Lower lobe of right lung (tissue), 2 donors: ENCODE data around the gene PCDHGA1. TPM values are rescaled to one million over a fixed set of nuclear protein-coding genes. Genes with fewer than 3 reads are reported as not detected.
A peak's percentile ranks its signal among the peaks of the same experiment; 100 is the strongest.
"Not testable (repeated sequence)": the region's sequence is repeated elsewhere in the genome, so short reads cannot be mapped to it uniquely, and the experiment has no call there.

Experiments
- ATAC-seq, 2 donors: fragments of 200-7000 bp; cut with Tn5 transposase; one replicate each; pipeline ENCODE4 v1.9.1; 2020 to 2022; ENCODE audit warnings: mild to moderate bottlenecking in 2 of 2, moderate library complexity in 2 of 2
- DNase-seq: peaks from one replicate; pipeline ENCODE4 v3.0.0-alpha.2; 2020
- H3K27ac ChIP-seq: fragments of 200-600 bp; one replicate; pipeline ENCODE4 v1.8.0; 2022
- H3K27me3 ChIP-seq: fragments of 200-600 bp; one replicate; pipeline ENCODE4 v1.8.0; 2022; ENCODE audit warnings: low read depth
- H3K36me3 ChIP-seq: fragments of 200-600 bp; one replicate; pipeline ENCODE4 v1.8.0; 2022; ENCODE audit warnings: mild to moderate bottlenecking
- H3K4me1 ChIP-seq: fragments of 200-600 bp; one replicate; pipeline ENCODE4 v1.8.0; 2022
- H3K4me3 ChIP-seq: fragments of 200-600 bp; one replicate; pipeline ENCODE4 v1.8.0; 2022; ENCODE audit warnings: mild to moderate bottlenecking
- H3K9me3 ChIP-seq: fragments of 200-600 bp; one replicate; pipeline ENCODE4 v1.8.0; 2022
- intact Hi-C: fragments of 100-400 bp; cut with DNase I; formaldehyde crosslinking; loops from one replicate; pipeline ENCODE4 v1.11.0; 2022
- long read RNA-seq: library from polyadenylated mRNA; unstranded; transcript quantifications from one replicate; pipeline ENCODE4 v2.0.0, GENCODE V29; 2021
- total RNA-seq: library from RNA; stranded (reverse); fragmentation: NEBNext Ultra II Directional; extraction: Animal tissue kit (Norgen Biotek cat#: 25700); gene quantifications from one replicate; pipeline ENCODE4 v1.2.1, GENCODE V29; 2021
- TF ChIP-seq, protein P1 (sequence below): fragments of 200-600 bp; IDR thresholded peaks from one replicate; pipeline ENCODE4 v1.8.0; 2022; ENCODE audit warnings: antibody characterized with exemption, mild to moderate bottlenecking
- donor health status: DM: no; HTN: yes; CAD: no; lungs with severe emphysema.

The PCDHGA1 gene
- 0.53 TPM for total RNA-seq
- long read RNA-seq: 0 reads

DNA sequence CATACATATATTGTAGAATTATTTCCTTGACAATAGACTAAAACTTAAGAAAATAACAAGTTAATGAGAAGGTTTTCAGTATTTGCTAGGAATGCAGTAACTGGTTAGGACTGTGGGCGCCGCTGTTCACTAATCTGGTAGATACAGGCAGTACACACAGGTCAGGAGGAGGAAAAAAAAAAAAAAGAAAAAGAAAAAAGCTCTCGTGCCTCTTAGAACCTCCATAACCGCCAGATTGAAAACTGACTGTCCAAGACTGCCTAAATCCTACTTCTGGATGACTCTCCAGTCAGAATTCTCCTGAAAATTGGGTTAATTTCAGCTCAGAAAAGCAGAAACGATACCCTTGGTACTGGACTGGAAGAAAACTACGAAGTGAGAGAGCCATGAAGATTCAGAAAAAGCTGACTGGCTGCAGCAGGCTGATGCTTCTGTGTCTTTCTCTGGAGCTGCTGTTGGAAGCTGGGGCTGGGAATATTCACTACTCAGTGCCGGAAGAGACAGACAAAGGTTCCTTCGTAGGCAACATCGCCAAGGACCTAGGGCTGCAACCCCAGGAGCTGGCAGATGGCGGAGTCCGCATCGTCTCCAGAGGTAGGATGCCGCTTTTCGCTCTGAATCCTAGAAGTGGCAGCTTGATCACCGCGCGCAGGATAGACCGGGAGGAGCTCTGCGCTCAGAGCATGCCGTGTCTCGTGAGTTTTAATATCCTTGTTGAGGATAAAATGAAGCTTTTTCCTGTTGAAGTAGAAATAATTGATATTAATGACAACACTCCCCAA, at the start of gene PCDHGA1:
Gene PCDHGA1 (plus strand): TSS at position 216 of the 782 bp plus-strand sequence.
- Histone ChIP-seq H3K9me3 (peaks cover 18% of the 10 kb centered on the region), H3K27me3 (peaks cover 22% of the 10 kb centered on the region), H3K4me1 (no peaks in the 10 kb centered on the region), H3K27ac (no peak within 1 kb of the TSS), H3K4me3 (no peak within 1 kb of the TSS), H3K36me3 (no peaks in the 10 kb centered on the region)
- no peak for DNase-seq
- TF ChIP-seq, protein P1, sequence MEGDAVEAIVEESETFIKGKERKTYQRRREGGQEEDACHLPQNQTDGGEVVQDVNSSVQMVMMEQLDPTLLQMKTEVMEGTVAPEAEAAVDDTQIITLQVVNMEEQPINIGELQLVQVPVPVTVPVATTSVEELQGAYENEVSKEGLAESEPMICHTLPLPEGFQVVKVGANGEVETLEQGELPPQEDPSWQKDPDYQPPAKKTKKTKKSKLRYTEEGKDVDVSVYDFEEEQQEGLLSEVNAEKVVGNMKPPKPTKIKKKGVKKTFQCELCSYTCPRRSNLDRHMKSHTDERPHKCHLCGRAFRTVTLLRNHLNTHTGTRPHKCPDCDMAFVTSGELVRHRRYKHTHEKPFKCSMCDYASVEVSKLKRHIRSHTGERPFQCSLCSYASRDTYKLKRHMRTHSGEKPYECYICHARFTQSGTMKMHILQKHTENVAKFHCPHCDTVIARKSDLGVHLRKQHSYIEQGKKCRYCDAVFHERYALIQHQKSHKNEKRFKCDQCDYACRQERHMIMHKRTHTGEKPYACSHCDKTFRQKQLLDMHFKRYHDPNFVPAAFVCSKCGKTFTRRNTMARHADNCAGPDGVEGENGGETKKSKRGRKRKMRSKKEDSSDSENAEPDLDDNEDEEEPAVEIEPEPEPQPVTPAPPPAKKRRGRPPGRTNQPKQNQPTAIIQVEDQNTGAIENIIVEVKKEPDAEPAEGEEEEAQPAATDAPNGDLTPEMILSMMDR: peak; percentile 21
- ATAC-seq: no peak
- intact Hi-C loops: no loop called here

DNA sequence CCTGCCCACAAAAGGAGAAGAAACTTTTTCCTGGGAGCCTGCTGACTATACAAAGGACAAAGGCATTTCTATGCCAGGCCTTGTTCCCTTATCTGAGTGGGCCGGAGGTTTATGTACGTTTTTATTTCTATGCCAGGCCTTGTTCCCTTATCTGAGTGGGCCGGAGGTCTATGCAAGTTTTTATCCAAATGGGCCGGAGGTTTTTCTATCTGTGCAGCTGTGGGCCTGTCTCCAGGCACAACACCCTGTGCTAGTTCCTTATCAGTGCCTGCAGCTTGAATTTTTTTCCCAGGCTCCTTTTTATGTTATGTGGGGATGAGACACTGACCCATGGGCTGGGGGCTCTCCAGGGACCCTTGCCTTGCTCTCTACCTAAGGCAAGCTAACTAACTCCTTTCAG, 31.9 kb upstream of the PCDHGA1 start:
- intact Hi-C loops: no loop called here
- DNase-seq (no peak), ATAC-seq (no peak)
- Histone ChIP-seq H3K36me3 (no peaks in the 10 kb centered on the region), H3K9me3 (peaks cover 96% of the 10 kb centered on the region), H3K4me3 (no peak overlapping the region), H3K27ac (no peak overlapping the region), H3K4me1 (no peaks in the 10 kb centered on the region), H3K27me3 (no peaks in the 10 kb centered on the region)
- TF ChIP-seq, protein P1: no peak

DNA sequence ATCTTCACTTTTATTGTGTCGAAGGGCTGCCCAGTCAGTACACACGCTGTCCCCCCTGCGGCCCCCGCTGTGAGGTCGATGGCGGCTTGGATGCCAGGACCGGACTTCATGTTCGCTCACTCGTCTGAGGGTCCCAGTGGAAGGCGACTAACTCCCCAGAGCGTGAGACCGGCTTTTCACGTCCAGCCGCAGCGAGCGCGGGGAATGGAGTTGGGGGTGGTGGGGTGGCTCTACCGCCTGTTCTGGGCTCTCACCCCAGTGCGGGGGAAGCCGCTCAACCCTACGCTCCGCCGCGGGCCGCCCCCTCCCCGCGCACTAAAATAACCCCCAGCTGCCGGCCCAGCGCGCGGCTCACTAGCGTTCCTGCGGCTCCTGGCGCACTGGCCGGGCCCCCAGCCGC, 26.6 kb upstream of the PCDHGA1 start, which contains the start of gene SLC25A2:
Gene SLC25A2 (minus strand): TSS at position 294 of the 400 bp plus-strand sequence. CDS start 184 bp downstream, at position 110.
- no peaks in the 10 kb centered on the region for H3K27me3 ChIP-seq
- no peak within 1 kb of the TSS for H3K4me3 ChIP-seq
- no peak for DNase-seq
- ATAC-seq: peak in 1 of 2 donors; percentile 21
- H3K36me3 ChIP-seq: no peaks in the 10 kb centered on the region
- H3K27ac ChIP-seq: no peak within 1 kb of the TSS
- intact Hi-C loops: no loop called here
- peaks cover 100% of the 10 kb centered on the region for H3K9me3 ChIP-seq
- TF ChIP-seq, protein P1: no peak
- no peaks in the 10 kb centered on the region for H3K4me1 ChIP-seq

DNA sequence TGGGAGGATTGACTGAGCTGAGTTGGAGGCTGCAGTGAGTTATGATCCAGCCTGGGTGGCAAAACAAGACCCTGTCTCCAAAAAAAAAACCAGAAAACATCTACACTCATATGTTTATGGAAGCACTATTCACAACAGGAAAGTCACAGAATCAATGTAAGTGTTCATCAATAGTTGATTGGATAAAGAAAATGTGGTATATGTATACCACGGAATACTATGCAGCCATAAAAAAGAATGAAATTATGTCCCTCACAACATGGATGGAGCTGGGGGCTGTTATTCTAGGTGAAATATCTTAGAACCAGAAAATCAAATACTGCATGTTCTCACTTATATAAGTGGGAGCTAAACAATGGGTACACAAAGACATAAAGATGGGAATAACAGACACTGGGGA, 23.7 kb upstream of the PCDHGA1 start:
- no peak overlapping the region for H3K4me3 ChIP-seq
- TF ChIP-seq, protein P1: no peak
- intact Hi-C loops: no loop called here

DNA sequence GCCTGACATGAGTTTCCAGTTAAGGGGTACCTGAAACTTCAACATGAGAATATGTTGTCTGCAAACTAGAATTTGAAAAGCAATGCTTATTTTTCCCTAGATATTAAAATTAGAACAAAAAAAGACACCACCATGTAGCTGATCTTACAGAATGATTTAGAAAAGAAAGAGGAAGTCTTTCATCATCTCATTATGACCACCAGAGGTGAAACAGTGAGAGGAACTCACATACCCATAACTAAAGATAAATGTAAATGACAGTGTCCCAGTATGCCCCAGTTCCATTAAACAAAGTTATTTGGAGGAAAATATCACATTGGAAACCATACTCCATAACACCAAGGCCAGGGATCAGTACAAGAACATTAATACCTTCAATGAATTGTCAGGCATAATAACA, 16.6 kb upstream of the PCDHGA1 start:
- Histone ChIP-seq H3K27ac (no peak overlapping the region), H3K36me3 (no peaks in the 10 kb centered on the region), H3K27me3 (no peaks in the 10 kb centered on the region), H3K4me1 (no peaks in the 10 kb centered on the region), H3K9me3 (peaks cover 97% of the 10 kb centered on the region), H3K4me3 (no peak overlapping the region)
- intact Hi-C loops: no loop called here
- DNase-seq: no peak
- TF ChIP-seq, protein P1: no peak
- ATAC-seq: no peak

More for the DNA sequence above, 23.7 kb upstream of the PCDHGA1 start:
- Histone ChIP-seq H3K4me1 (no peaks in the 10 kb centered on the region), H3K36me3 (no peaks in the 10 kb centered on the region), H3K27me3 (no peaks in the 10 kb centered on the region), H3K9me3 (peaks cover 97% of the 10 kb centered on the region), H3K27ac (no peak overlapping the region)
- no peak for DNase-seq
- no peak for ATAC-seq

DNA sequence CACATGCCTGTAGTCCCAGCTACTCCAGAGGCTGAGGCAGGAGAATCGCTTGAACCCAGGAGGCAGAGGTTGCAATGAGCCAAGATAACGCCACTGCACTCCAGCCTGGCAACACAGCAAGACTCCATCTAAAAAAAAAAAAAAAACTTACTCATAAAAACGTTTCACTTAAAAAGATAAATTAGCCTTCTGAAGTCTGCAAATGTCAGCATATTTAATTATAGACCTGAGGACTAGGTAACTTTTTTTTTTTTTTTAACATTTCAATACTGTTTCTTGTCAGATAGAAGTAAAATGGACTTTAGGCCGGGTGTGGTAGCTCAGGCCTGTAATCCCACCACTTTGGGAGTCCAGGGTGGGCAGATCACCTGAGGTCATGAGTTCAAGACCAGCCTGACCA, 13.4 kb upstream of the PCDHGA1 start:
- H3K27ac ChIP-seq, ATAC-seq, H3K4me3 ChIP-seq, H3K27me3 ChIP-seq, H3K36me3 ChIP-seq, H3K4me1 ChIP-seq, intact Hi-C loops, DNase-seq: not testable (repeated sequence)
- peaks cover 90% of the 10 kb centered on the region for H3K9me3 ChIP-seq
